Cardiac muscle cell (in vitro differentiated cells and primary cell): ENCODE results near the gene GPR62. TPM values are rescaled to one million over a fixed set of nuclear protein-coding genes. Genes with fewer than 3 reads are reported as not detected.
A peak's percentile ranks its signal among the peaks of the same experiment; 100 is the strongest.

Source experiments
- DNase-seq, 2 donors: peaks; one replicate each; pipeline versions ENCODE4 v3.0.0 to v3.0.0-alpha.2; 2010 to 2017; ENCODE audit warnings: low read depth in 1 of 2, low spot score in 1 of 2
- H3K27ac ChIP-seq: fragments of 200-600 bp; sonication (generic); 2 replicates; pipeline ENCODE4 v1.5.1; 2016
- H3K27me3 ChIP-seq: fragments of 200-600 bp; sonication (generic); 2 replicates; pipeline ENCODE4 v1.6.0; 2016; ENCODE audit warnings: control low read depth
- H3K36me3 ChIP-seq: fragments of 200-600 bp; sonication (generic); 2 replicates; pipeline ENCODE4 v1.5.1; 2016; ENCODE audit warnings: control low read depth
- H3K4me1 ChIP-seq: fragments of 200-600 bp; sonication (generic); 2 replicates; pipeline ENCODE4 v1.8.1; 2017; ENCODE audit warnings: low read depth, mild to moderate bottlenecking, mixed run types
- H3K4me3 ChIP-seq: fragments of 200-600 bp; sonication (generic); 2 replicates; pipeline ENCODE4 v1.5.1; 2016; ENCODE audit warnings: mild to moderate bottlenecking
- H3K9me3 ChIP-seq: fragments of 200-600 bp; sonication (generic); 2 replicates; pipeline ENCODE4 v1.5.1; 2017; ENCODE audit warnings: low read depth, mild to moderate bottlenecking, control low read depth
- CTCF ChIP-seq: IDR thresholded peaks from 2 replicates; pipeline ENCODE4 v1.5.1; 2012; ENCODE audit warnings: low read depth, mild to moderate bottlenecking, low read length
- polyA plus RNA-seq: library from polyadenylated mRNA; unstranded; fragments of >200 nt; fragmentation: Nextera tagmentation; extraction: Ambion mirVana; gene quantifications from 2 replicates; pipeline ENCODE4 v1.2.1, GENCODE V29; 2016
- total RNA-seq: library from RNA; depleted of rRNA; stranded (reverse); fragments of >200 nt; gene quantifications from 2 replicates; pipeline ENCODE4 v1.2.3, GENCODE V29; 2016

The GPR62 gene
- total and polyA plus RNA-seq, 2 experiments from 2014 or later, result 0.94 to 1.1 TPM

- no peak for DNase-seq
- Histone ChIP-seq H3K36me3 (peaks cover 25% of the 10 kb centered on the region), H3K9me3 (no peaks in the 10 kb centered on the region), H3K27ac (no peak overlapping the region), H3K4me3 (no peak overlapping the region), H3K4me1 (peaks cover 6% of the 10 kb centered on the region), H3K27me3 (no peaks in the 10 kb centered on the region)
- no peak for TF ChIP-seq CTCF
Observed at GRCh38 chr3:51935886-51936755, 19.1 kb upstream of the GPR62 start.

- Histone ChIP-seq H3K27ac (no peak overlapping the region), H3K4me1 (peaks cover 6% of the 10 kb centered on the region), H3K9me3 (no peaks in the 10 kb centered on the region), H3K27me3 (no peaks in the 10 kb centered on the region), H3K36me3 (peaks cover 25% of the 10 kb centered on the region), H3K4me3 (no peak overlapping the region)
- no peak for DNase-seq
- TF ChIP-seq CTCF, result no peak
Observed at GRCh38 chr3:51937014-51937413, 18.2 kb upstream of the GPR62 start.

GRCh38 chr3:51937611-51938450 is 17.4 kb upstream of the GPR62 start:
- Histone ChIP-seq H3K9me3 (no peaks in the 10 kb centered on the region), H3K4me3 (no peak overlapping the region), H3K4me1 (peaks cover 13% of the 10 kb centered on the region), H3K27me3 (no peaks in the 10 kb centered on the region), H3K27ac (no peak overlapping the region), H3K36me3 (peaks cover 25% of the 10 kb centered on the region)
- TF ChIP-seq CTCF, result no peak
- DNase-seq, result no peak

GRCh38 chr3:51938780-51939425 is 16.3 kb upstream of the GPR62 start:
- TF ChIP-seq CTCF, result no peak
- H3K36me3 ChIP-seq, result peaks cover 21% of the 10 kb centered on the region
- H3K4me1 ChIP-seq, result peaks cover 15% of the 10 kb centered on the region
- no peaks in the 10 kb centered on the region for H3K27me3 ChIP-seq
- H3K27ac ChIP-seq, result no peak overlapping the region
- H3K9me3 ChIP-seq, result no peaks in the 10 kb centered on the region
- no peak for DNase-seq
- no peak overlapping the region for H3K4me3 ChIP-seq

- peak in 1 of 2 donors; percentile 71 for DNase-seq
- H3K36me3 ChIP-seq, result peaks cover 7% of the 10 kb centered on the region
- no peak for TF ChIP-seq CTCF
- H3K4me3 ChIP-seq, result peak overlapping the region; percentile 71
- peak overlapping the region; percentile 59 for H3K27ac ChIP-seq
- H3K4me1 ChIP-seq, result peaks cover 15% of the 10 kb centered on the region
- H3K9me3 ChIP-seq, result no peaks in the 10 kb centered on the region
- no peaks in the 10 kb centered on the region for H3K27me3 ChIP-seq
Observed at GRCh38 chr3:51940648-51941462, 14.3 kb upstream of the GPR62 start.
